Naive thymus-derived CD4-positive, alpha-beta T cell (primary cell): Measurements from ENCODE around the gene LSAMP. TPM values are rescaled to one million over a fixed set of nuclear protein-coding genes. Genes with fewer than 3 reads are reported as not detected.

Experiments
- ATAC-seq: fragments of 150-1000 bp; cut with Tn5 transposase; 2 replicates; pipeline ENCODE4 v1.10.0; 2021; ENCODE audit warnings: mild to moderate bottlenecking, moderate library complexity
- CTCF ChIA-PET: fragments of 350-600 bp; sonication (Branson Sonifier 250); formaldehyde crosslinking; loops from one replicate; lab custom pipeline; 2021; ENCODE audit warnings: antibody characterized with exemption; lab: Charles Lee
- POLR2A ChIA-PET: fragments of 350-600 bp; sonication (Branson Sonifier 250); formaldehyde crosslinking; loops from one replicate; lab custom pipeline; 2021; ENCODE audit warnings: antibody characterized with exemption, inconsistent platforms; lab: Charles Lee
- DNase-seq, 9 donors: peaks; one replicate each; pipeline versions ENCODE4 v3.0.0 to v3.0.0-alpha.2; 2020 to 2022; ENCODE audit warnings: mixed read lengths in 1 of 9
- H3K27ac ChIP-seq: one replicate; pipeline ENCODE4 v1.7.0; 2013; ENCODE audit warnings: mild to moderate bottlenecking, low read depth, low read length, moderate library complexity
- H3K27me3 ChIP-seq, 2 donors: one replicate each; pipeline ENCODE4 v1.7.0; 2013; ENCODE audit warnings: low read length in 2 of 2, mild to moderate bottlenecking in 2 of 2, moderate library complexity in 2 of 2; ENCODE audit not compliant: control insufficient read depth in 2 of 2, insufficient read depth in 2 of 2
- H3K36me3 ChIP-seq, 3 experiments: 1 replicate in 2 of 3; 2 replicates in 1 of 3; pipeline ENCODE4 v1.7.0; 2013; ENCODE audit warnings: low read length in 3 of 3, mild to moderate bottlenecking in 3 of 3, moderate library complexity in 1 of 3; ENCODE audit not compliant: insufficient read depth in 3 of 3, control insufficient read depth in 2 of 3
- H3K4me1 ChIP-seq, 2 donors: one replicate each; pipeline ENCODE4 v1.7.0; 2013; ENCODE audit warnings: low read length in 2 of 2, mild to moderate bottlenecking in 2 of 2, moderate library complexity in 1 of 2; ENCODE audit not compliant: control insufficient read depth in 2 of 2, insufficient read depth in 2 of 2
- H3K4me3 ChIP-seq: 2 replicates; pipeline ENCODE4 v1.7.0; 2013; ENCODE audit warnings: mild to moderate bottlenecking, low read length
- H3K9me3 ChIP-seq, 3 experiments: 1 replicate in 2 of 3; 2 replicates in 1 of 3; pipeline ENCODE4 v1.7.0; 2013; ENCODE audit warnings: low read length in 3 of 3; ENCODE audit not compliant: control insufficient read depth in 2 of 3
- H3K27ac Mint-ChIP-seq, 9 donors: one replicate each; pipeline ENCODE4 v1.8.0; 2020 to 2022; ENCODE audit warnings: mixed read lengths in 9 of 9, mild to moderate bottlenecking in 8 of 9, moderate library complexity in 5 of 9, inconsistent platforms in 2 of 9
- H3K27me3 Mint-ChIP-seq, 5 donors: one replicate each; pipeline ENCODE4 v1.8.0; 2021 to 2022; ENCODE audit warnings: mixed read lengths in 5 of 5, mild to moderate bottlenecking in 1 of 5
- H3K36me3 Mint-ChIP-seq, 5 donors: one replicate each; pipeline ENCODE4 v1.8.0; 2020 to 2022; ENCODE audit warnings: mixed read lengths in 5 of 5, mild to moderate bottlenecking in 3 of 5, inconsistent platforms in 1 of 5
- H3K4me1 Mint-ChIP-seq, 7 donors: one replicate each; pipeline ENCODE4 v1.8.0; 2020 to 2022; ENCODE audit warnings: mixed read lengths in 7 of 7, mild to moderate bottlenecking in 3 of 7, inconsistent platforms in 1 of 7
- H3K4me3 Mint-ChIP-seq, 10 donors: one replicate each; pipeline ENCODE4 v1.8.0; 2020 to 2022; ENCODE audit warnings: mild to moderate bottlenecking in 10 of 10, mixed read lengths in 10 of 10, moderate library complexity in 6 of 10, inconsistent platforms in 2 of 10
- H3K9me3 Mint-ChIP-seq, 11 donors: one replicate each; pipeline ENCODE4 v1.8.0; 2020 to 2022; ENCODE audit warnings: mixed read lengths in 11 of 11, mild to moderate bottlenecking in 4 of 11, inconsistent platforms in 1 of 11, moderate library complexity in 1 of 11
- intact Hi-C, 2 donors: fragments of 100-400 bp; cut with micrococcal nuclease; formaldehyde crosslinking; loops; one replicate each; pipeline ENCODE4 v1.15.1; 2023
- polyA plus RNA-seq, 2 donors: library from polyadenylated mRNA; unstranded; fragments of 300-500 nt; fragmentation: Illumina TruSeq; gene quantifications; one replicate each; pipeline ENCODE4 v1.2.3, GENCODE V29; 2021
- total RNA-seq, 6 experiments: library from RNA in 5 of 6; stranded (reverse) in 5 of 6; gene quantifications; 1 replicate in 5 of 6; 2 replicates in 1 of 6; pipeline ENCODE4 v1.2.3 and lab custom pipeline; 2021 to 2026

The LSAMP gene
- total and polyA plus RNA-seq, 7 experiments from 2014 or later = not detected

GRCh38 chr3:116393199-116393598 lies 52.1 kb downstream of the LSAMP start:
- H3K36me3 Mint-ChIP-seq = peaks cover 0 to 5% (median 0%) of the 10 kb centered on the region in 5 donors
- H3K4me3 Mint-ChIP-seq = no peak overlapping the region
- DNase-seq (no peak), ATAC-seq (no peak)
- H3K4me1 Mint-ChIP-seq = no peaks in the 10 kb centered on the region
- Histone ChIP-seq H3K9me3 (no peaks in the 10 kb centered on the region), H3K4me1 (no peaks in the 10 kb centered on the region), H3K36me3 (no peaks in the 10 kb centered on the region), H3K4me3 (no peak overlapping the region), H3K27me3 (no peaks in the 10 kb centered on the region), H3K27ac (no peak overlapping the region)
- no peaks in the 10 kb centered on the region for H3K27me3 Mint-ChIP-seq
- ChIA-PET POLR2A (no interaction called here), CTCF (no interaction called here)
- no peak overlapping the region for H3K27ac Mint-ChIP-seq
- intact Hi-C loops = no loop called here
- peaks cover 0 to 22% (median 4%) of the 10 kb centered on the region in 11 donors for H3K9me3 Mint-ChIP-seq

GRCh38 chr3:116392291-116392690 lies 53.0 kb downstream of the LSAMP start:
- no peak for DNase-seq
- intact Hi-C loops = no loop called here
- peaks cover 0 to 22% (median 4%) of the 10 kb centered on the region in 11 donors for H3K9me3 Mint-ChIP-seq
- peaks cover 0 to 5% (median 0%) of the 10 kb centered on the region in 5 donors for H3K36me3 Mint-ChIP-seq
- no peaks in the 10 kb centered on the region for H3K9me3 ChIP-seq
- ChIA-PET POLR2A (no interaction called here), CTCF (no interaction called here)
- no peaks in the 10 kb centered on the region for H3K36me3 ChIP-seq
- H3K4me3 ChIP-seq = no peak overlapping the region
- H3K27me3 Mint-ChIP-seq = no peaks in the 10 kb centered on the region
- no peak overlapping the region for H3K27ac Mint-ChIP-seq
- H3K4me3 Mint-ChIP-seq = no peak overlapping the region
- no peaks in the 10 kb centered on the region for H3K4me1 Mint-ChIP-seq
- no peaks in the 10 kb centered on the region for H3K4me1 ChIP-seq
- no peaks in the 10 kb centered on the region for H3K27me3 ChIP-seq
- no peak for ATAC-seq
- no peak overlapping the region for H3K27ac ChIP-seq

GRCh38 chr3:116391296-116392201 lies 53.7 kb downstream of the LSAMP start:
- ChIA-PET CTCF (no interaction called here), POLR2A (no interaction called here)
- no peaks in the 10 kb centered on the region for H3K4me1 Mint-ChIP-seq
- peaks cover 0 to 18% (median 4%) of the 10 kb centered on the region in 11 donors for H3K9me3 Mint-ChIP-seq
- H3K27ac Mint-ChIP-seq = no peak overlapping the region
- Histone ChIP-seq H3K27ac (no peak overlapping the region), H3K9me3 (no peaks in the 10 kb centered on the region), H3K27me3 (no peaks in the 10 kb centered on the region), H3K4me3 (no peak overlapping the region), H3K36me3 (no peaks in the 10 kb centered on the region), H3K4me1 (no peaks in the 10 kb centered on the region)
- ATAC-seq (no peak), DNase-seq (no peak)
- intact Hi-C loops = no loop called here
- peaks cover 0 to 5% (median 0%) of the 10 kb centered on the region in 5 donors for H3K36me3 Mint-ChIP-seq
- H3K4me3 Mint-ChIP-seq = no peak overlapping the region
- no peaks in the 10 kb centered on the region for H3K27me3 Mint-ChIP-seq

DNA sequence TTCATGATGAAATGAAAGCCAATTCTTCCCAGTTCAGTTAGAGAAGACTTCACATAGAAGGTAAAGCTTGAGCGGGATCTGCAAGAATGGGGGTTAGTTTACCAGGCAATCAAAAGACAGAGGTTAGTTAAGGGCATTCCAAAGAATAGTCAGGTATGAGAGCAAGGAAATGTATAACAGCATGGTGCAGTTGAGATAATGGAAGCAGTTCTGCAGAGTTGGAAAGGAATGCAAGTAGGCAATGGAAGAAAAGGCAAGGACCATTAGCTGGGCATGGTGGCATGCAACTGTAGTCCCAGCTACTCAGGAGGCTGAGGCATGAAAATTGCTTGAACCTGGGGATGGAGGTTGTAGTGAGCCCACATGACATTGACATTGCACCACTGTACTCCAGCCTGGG lies 55.0 kb downstream of the LSAMP start:
- Mint-ChIP-seq H3K27me3 (no peaks in the 10 kb centered on the region), H3K4me3 (no peak overlapping the region), H3K9me3 (peaks cover 0 to 14% (median 4%) of the 10 kb centered on the region in 11 donors), H3K36me3 (peaks cover 0 to 5% (median 0%) of the 10 kb centered on the region in 5 donors), H3K27ac (no peak overlapping the region), H3K4me1 (no peaks in the 10 kb centered on the region)
- Histone ChIP-seq H3K4me1 (no peaks in the 10 kb centered on the region), H3K27me3 (no peaks in the 10 kb centered on the region), H3K4me3 (no peak overlapping the region), H3K27ac (no peak overlapping the region), H3K9me3 (no peaks in the 10 kb centered on the region), H3K36me3 (no peaks in the 10 kb centered on the region)
- CTCF ChIA-PET = no interaction called here
- POLR2A ChIA-PET = no interaction called here
- ATAC-seq (no peak), DNase-seq (no peak)
- intact Hi-C loops = no loop called here

- ATAC-seq = no peak
- no peak overlapping the region for H3K4me3 Mint-ChIP-seq
- peaks cover 0 to 9% (median 5%) of the 10 kb centered on the region in 11 donors for H3K9me3 Mint-ChIP-seq
- H3K9me3 ChIP-seq = no peaks in the 10 kb centered on the region
- H3K4me1 ChIP-seq = no peaks in the 10 kb centered on the region
- H3K27ac ChIP-seq = no peak overlapping the region
- no peak overlapping the region for H3K4me3 ChIP-seq
- H3K36me3 ChIP-seq = no peaks in the 10 kb centered on the region
- no peak overlapping the region for H3K27ac Mint-ChIP-seq
- no peaks in the 10 kb centered on the region for H3K27me3 ChIP-seq
- H3K27me3 Mint-ChIP-seq = no peaks in the 10 kb centered on the region
- peaks cover 0 to 5% (median 0%) of the 10 kb centered on the region in 5 donors for H3K36me3 Mint-ChIP-seq
- DNase-seq = no peak
- H3K4me1 Mint-ChIP-seq = no peaks in the 10 kb centered on the region
- intact Hi-C loops = no loop called here
- ChIA-PET CTCF (no interaction called here), POLR2A (no interaction called here)
Measured at GRCh38 chr3:116388867-116389385, 56.4 kb downstream of the LSAMP start.

GRCh38 chr3:116386168-116386567 lies 59.1 kb downstream of the LSAMP start:
- H3K27me3 Mint-ChIP-seq = no peaks in the 10 kb centered on the region
- H3K4me3 ChIP-seq = no peak overlapping the region
- ChIA-PET CTCF (no interaction called here), POLR2A (no interaction called here)
- peaks cover 0 to 5% (median 0%) of the 10 kb centered on the region in 5 donors for H3K36me3 Mint-ChIP-seq
- intact Hi-C loops = no loop called here
- H3K36me3 ChIP-seq = no peaks in the 10 kb centered on the region
- H3K4me1 Mint-ChIP-seq = no peaks in the 10 kb centered on the region
- H3K27ac ChIP-seq = no peak overlapping the region
- DNase-seq (no peak), ATAC-seq (no peak)
- H3K27ac Mint-ChIP-seq = no peak overlapping the region
- H3K4me1 ChIP-seq = no peaks in the 10 kb centered on the region
- no peaks in the 10 kb centered on the region for H3K9me3 ChIP-seq
- peaks cover 0 to 10% (median 5%) of the 10 kb centered on the region in 11 donors for H3K9me3 Mint-ChIP-seq
- H3K4me3 Mint-ChIP-seq = no peak overlapping the region
- H3K27me3 ChIP-seq = no peaks in the 10 kb centered on the region
